ENCODE results near the gene SPATA6. TPM values are rescaled to one million over a fixed set of nuclear protein-coding genes. Genes with fewer than 3 reads are reported as not detected.
"Not testable (repeated sequence)": the region's sequence is repeated elsewhere in the genome, so short reads cannot be mapped to it uniquely, and the experiment has no call there.

Gene SPATA6
- polyA plus RNA-seq, 1 donor from 2014 or later = 3.2 TPM

DNA sequence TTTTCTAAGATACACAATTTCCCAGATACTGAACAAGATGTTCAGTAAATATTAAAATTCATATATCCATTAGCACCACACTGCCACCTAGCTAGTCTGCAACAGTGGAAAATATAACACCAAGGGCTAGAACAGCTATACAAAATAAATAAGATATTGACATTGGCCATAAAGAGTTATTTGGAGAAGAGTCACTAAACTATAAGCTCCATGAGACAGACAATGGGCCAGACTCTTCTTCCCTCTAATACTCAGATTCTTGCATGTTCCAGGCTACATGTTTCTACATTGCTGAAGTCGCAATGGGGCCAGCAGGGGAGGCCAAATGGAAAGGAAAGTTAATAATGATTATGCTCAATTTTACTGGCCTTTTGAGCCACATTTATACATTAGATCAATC lies 21.5 kb downstream of the SPATA6 start:
- H3K27ac ChIP-seq (ENCODE audit: low read length) = no peak overlapping the region
- H4K20me1 ChIP-seq (ENCODE audit: insufficient read depth) = no peaks in the 10 kb centered on the region
- H3K9me3 ChIP-seq (ENCODE audit: low read length) = no peaks in the 10 kb centered on the region
- H3K4me3 ChIP-seq (ENCODE audit: low read length) = no peak overlapping the region
- H3K36me3 ChIP-seq (ENCODE audit: insufficient read depth, low read length) = no peaks in the 10 kb centered on the region
- H2AFZ ChIP-seq (ENCODE audit: low read depth, low read length) = no peak overlapping the region
- TF ChIP-seq EZH2 (IDR thresholded peaks at IDR 0.05; ENCODE audit: borderline replicate concordance, insufficient read depth, low read length, poor library complexity, severe bottlenecking) = no peak
- TF ChIP-seq TAF1 (IDR thresholded peaks at IDR 0.05; ENCODE audit: low read depth) = no peak
- no peak for TF ChIP-seq POLR2AphosphoS5 (IDR thresholded peaks at IDR 0.05)
- no peak for TF ChIP-seq EP300 (conservative IDR thresholded peaks at IDR 0.05; ENCODE audit: poor library complexity, severe bottlenecking)
- no peaks in the 10 kb centered on the region for H3F3A ChIP-seq (ENCODE audit: insufficient read depth, low read length, poor library complexity, severe bottlenecking)
- no peaks in the 10 kb centered on the region for H3K27me3 ChIP-seq (ENCODE audit: insufficient read depth, low read depth, low read length)
- no peak overlapping the region for H3K4me2 ChIP-seq (ENCODE audit: low read length)
- H3K9me2 ChIP-seq (ENCODE audit: insufficient read depth, low read length) = no peaks in the 10 kb centered on the region
- no peaks in the 10 kb centered on the region for H3K79me2 ChIP-seq (replicated peaks; ENCODE audit: insufficient read depth, low read length)
- no peak overlapping the region for H3K9ac ChIP-seq (ENCODE audit: low read length)

DNA sequence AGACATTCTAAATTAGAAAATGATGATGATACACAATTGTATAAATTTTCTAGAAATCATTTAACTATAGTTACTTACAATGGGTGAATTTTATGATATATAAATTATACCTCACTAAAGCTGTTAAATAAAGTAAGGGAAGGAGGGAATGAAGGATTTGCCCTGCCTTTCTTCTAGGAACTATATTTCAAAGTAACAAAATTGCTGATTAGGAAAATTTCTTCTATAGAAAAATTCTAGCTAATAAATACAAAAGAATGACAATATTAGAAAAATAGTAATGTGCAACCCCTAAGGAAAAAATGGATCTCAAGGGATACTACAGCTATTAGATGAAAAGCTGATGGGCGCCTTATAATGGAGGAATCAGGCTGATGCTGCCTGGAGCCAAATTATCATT lies 23.1 kb downstream of the SPATA6 start:
- no peaks in the 10 kb centered on the region for H3K9me2 ChIP-seq (ENCODE audit: insufficient read depth, low read length)
- no peak overlapping the region for H3K4me3 ChIP-seq (ENCODE audit: low read length)
- H3F3A ChIP-seq (ENCODE audit: insufficient read depth, low read length, poor library complexity, severe bottlenecking) = no peaks in the 10 kb centered on the region
- no peak overlapping the region for H2AFZ ChIP-seq (ENCODE audit: low read depth, low read length)
- H3K27ac ChIP-seq (ENCODE audit: low read length) = no peak overlapping the region
- no peaks in the 10 kb centered on the region for H3K27me3 ChIP-seq (ENCODE audit: insufficient read depth, low read depth, low read length)
- no peak for TF ChIP-seq MXI1 (conservative IDR thresholded peaks at IDR 0.05; ENCODE audit: poor library complexity, severe bottlenecking)
- no peak for TF ChIP-seq RAD21 (conservative IDR thresholded peaks at IDR 0.05)
- TF ChIP-seq, protein P1, sequence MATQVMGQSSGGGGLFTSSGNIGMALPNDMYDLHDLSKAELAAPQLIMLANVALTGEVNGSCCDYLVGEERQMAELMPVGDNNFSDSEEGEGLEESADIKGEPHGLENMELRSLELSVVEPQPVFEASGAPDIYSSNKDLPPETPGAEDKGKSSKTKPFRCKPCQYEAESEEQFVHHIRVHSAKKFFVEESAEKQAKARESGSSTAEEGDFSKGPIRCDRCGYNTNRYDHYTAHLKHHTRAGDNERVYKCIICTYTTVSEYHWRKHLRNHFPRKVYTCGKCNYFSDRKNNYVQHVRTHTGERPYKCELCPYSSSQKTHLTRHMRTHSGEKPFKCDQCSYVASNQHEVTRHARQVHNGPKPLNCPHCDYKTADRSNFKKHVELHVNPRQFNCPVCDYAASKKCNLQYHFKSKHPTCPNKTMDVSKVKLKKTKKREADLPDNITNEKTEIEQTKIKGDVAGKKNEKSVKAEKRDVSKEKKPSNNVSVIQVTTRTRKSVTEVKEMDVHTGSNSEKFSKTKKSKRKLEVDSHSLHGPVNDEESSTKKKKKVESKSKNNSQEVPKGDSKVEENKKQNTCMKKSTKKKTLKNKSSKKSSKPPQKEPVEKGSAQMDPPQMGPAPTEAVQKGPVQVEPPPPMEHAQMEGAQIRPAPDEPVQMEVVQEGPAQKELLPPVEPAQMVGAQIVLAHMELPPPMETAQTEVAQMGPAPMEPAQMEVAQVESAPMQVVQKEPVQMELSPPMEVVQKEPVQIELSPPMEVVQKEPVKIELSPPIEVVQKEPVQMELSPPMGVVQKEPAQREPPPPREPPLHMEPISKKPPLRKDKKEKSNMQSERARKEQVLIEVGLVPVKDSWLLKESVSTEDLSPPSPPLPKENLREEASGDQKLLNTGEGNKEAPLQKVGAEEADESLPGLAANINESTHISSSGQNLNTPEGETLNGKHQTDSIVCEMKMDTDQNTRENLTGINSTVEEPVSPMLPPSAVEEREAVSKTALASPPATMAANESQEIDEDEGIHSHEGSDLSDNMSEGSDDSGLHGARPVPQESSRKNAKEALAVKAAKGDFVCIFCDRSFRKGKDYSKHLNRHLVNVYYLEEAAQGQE (IDR thresholded peaks at IDR 0.05; ENCODE audit: borderline replicate concordance) = no peak
- TF ChIP-seq, protein P2, sequence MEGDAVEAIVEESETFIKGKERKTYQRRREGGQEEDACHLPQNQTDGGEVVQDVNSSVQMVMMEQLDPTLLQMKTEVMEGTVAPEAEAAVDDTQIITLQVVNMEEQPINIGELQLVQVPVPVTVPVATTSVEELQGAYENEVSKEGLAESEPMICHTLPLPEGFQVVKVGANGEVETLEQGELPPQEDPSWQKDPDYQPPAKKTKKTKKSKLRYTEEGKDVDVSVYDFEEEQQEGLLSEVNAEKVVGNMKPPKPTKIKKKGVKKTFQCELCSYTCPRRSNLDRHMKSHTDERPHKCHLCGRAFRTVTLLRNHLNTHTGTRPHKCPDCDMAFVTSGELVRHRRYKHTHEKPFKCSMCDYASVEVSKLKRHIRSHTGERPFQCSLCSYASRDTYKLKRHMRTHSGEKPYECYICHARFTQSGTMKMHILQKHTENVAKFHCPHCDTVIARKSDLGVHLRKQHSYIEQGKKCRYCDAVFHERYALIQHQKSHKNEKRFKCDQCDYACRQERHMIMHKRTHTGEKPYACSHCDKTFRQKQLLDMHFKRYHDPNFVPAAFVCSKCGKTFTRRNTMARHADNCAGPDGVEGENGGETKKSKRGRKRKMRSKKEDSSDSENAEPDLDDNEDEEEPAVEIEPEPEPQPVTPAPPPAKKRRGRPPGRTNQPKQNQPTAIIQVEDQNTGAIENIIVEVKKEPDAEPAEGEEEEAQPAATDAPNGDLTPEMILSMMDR (IDR thresholded peaks at IDR 0.05; ENCODE audit: poor library complexity, severe bottlenecking) = no peak
- no peak for TF ChIP-seq EP300 (conservative IDR thresholded peaks at IDR 0.05; ENCODE audit: poor library complexity, severe bottlenecking)
- TF ChIP-seq EZH2 (IDR thresholded peaks at IDR 0.05; ENCODE audit: borderline replicate concordance, insufficient read depth, low read length, poor library complexity, severe bottlenecking) = no peak
- no peak for TF ChIP-seq TAF1 (IDR thresholded peaks at IDR 0.05; ENCODE audit: low read depth)
- TF ChIP-seq POLR2AphosphoS5 (IDR thresholded peaks at IDR 0.05) = no peak
- no peak for TF ChIP-seq SMC3 (conservative IDR thresholded peaks at IDR 0.05; ENCODE audit: poor library complexity)
- H3K79me2 ChIP-seq (replicated peaks; ENCODE audit: insufficient read depth, low read length) = no peaks in the 10 kb centered on the region
- no peak overlapping the region for H3K4me2 ChIP-seq (ENCODE audit: low read length)
- H3K9ac ChIP-seq (ENCODE audit: low read length) = no peak overlapping the region
- no peaks in the 10 kb centered on the region for H3K36me3 ChIP-seq (ENCODE audit: insufficient read depth, low read length)
- no peaks in the 10 kb centered on the region for H4K20me1 ChIP-seq (ENCODE audit: insufficient read depth)
- no peaks in the 10 kb centered on the region for H3K9me3 ChIP-seq (ENCODE audit: low read length)

DNA sequence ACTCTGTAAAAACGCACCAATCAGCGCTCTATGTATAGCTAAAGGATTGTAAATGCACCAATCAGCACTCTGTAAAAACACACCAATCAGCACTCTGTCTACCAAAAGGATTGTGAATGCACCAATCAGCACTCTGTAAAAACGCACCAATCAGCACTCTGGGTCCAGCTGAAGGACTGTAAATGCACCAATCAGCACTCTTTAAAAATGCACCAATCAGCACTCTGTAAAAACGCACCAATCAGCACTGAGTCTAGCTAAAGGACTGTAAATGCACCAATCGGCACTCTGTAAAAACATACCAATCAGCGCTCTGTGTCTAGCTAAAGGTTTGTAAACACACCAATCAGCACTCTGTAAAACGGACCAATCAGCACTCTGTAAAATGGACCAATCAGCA lies 27.8 kb downstream of the SPATA6 start:
- not testable (repeated sequence) for H3K9ac ChIP-seq (ENCODE audit: low read length); H3K36me3 ChIP-seq (ENCODE audit: insufficient read depth, low read length); H3K4me2 ChIP-seq (ENCODE audit: low read length); H2AFZ ChIP-seq (ENCODE audit: low read depth, low read length); H4K20me1 ChIP-seq (ENCODE audit: insufficient read depth); H3K27ac ChIP-seq (ENCODE audit: low read length); H3K4me3 ChIP-seq (ENCODE audit: low read length); H3K27me3 ChIP-seq (ENCODE audit: insufficient read depth, low read depth, low read length); H3F3A ChIP-seq (ENCODE audit: insufficient read depth, low read length, poor library complexity, severe bottlenecking); H3K79me2 ChIP-seq (replicated peaks; ENCODE audit: insufficient read depth, low read length); H3K9me3 ChIP-seq (ENCODE audit: low read length); H3K9me2 ChIP-seq (ENCODE audit: insufficient read depth, low read length)

Measured in neural cell (in vitro differentiated cells).